ENCODE data around the gene UBE3C.

- TF ChIP-seq CTCF (IDR thresholded peaks at IDR 0.05) (no peak), POLR2A (IDR thresholded peaks at IDR 0.05) (no peak), EP300 (IDR thresholded peaks at IDR 0.05) (no peak)
These were observed 152.8 kb downstream of the UBE3C start for GRCh38 chr7:157291404-157292080.
